Measurements from ENCODE around the gene NADSYN1.

- TF ChIP-seq, protein P1, sequence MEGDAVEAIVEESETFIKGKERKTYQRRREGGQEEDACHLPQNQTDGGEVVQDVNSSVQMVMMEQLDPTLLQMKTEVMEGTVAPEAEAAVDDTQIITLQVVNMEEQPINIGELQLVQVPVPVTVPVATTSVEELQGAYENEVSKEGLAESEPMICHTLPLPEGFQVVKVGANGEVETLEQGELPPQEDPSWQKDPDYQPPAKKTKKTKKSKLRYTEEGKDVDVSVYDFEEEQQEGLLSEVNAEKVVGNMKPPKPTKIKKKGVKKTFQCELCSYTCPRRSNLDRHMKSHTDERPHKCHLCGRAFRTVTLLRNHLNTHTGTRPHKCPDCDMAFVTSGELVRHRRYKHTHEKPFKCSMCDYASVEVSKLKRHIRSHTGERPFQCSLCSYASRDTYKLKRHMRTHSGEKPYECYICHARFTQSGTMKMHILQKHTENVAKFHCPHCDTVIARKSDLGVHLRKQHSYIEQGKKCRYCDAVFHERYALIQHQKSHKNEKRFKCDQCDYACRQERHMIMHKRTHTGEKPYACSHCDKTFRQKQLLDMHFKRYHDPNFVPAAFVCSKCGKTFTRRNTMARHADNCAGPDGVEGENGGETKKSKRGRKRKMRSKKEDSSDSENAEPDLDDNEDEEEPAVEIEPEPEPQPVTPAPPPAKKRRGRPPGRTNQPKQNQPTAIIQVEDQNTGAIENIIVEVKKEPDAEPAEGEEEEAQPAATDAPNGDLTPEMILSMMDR (conservative IDR thresholded peaks at IDR 0.05; ENCODE audit: low read depth in 2 of 2) = no peak
- no peak for TF ChIP-seq REST (IDR thresholded peaks at IDR 0.05; ENCODE audit: unreplicated experiment)
- no peak for TF ChIP-seq EZH2 (IDR thresholded peaks at IDR 0.05; ENCODE audit: low read depth, unreplicated experiment)
- no peak for TF ChIP-seq STAT1 (IDR thresholded peaks at IDR 0.05; ENCODE audit: unreplicated experiment)
- TF ChIP-seq CREB1 (CRISPR knock-in tag; IDR thresholded peaks at IDR 0.05; ENCODE audit: low read depth) = no peak
- no peak for TF ChIP-seq EZH2phosphoT487 (IDR thresholded peaks at IDR 0.05; ENCODE audit: unreplicated experiment)
- TF ChIP-seq POLR2AphosphoS5 (IDR thresholded peaks at IDR 0.05; ENCODE audit: low read depth) = no peak
- no peak for TF ChIP-seq ZNF114 (CRISPR knock-in tag; IDR thresholded peaks at IDR 0.05)
- TF ChIP-seq, protein P2, sequence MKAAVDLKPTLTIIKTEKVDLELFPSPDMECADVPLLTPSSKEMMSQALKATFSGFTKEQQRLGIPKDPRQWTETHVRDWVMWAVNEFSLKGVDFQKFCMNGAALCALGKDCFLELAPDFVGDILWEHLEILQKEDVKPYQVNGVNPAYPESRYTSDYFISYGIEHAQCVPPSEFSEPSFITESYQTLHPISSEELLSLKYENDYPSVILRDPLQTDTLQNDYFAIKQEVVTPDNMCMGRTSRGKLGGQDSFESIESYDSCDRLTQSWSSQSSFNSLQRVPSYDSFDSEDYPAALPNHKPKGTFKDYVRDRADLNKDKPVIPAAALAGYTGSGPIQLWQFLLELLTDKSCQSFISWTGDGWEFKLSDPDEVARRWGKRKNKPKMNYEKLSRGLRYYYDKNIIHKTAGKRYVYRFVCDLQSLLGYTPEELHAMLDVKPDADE (IDR thresholded peaks at IDR 0.05) = no peak
- TF ChIP-seq JUNB (IDR thresholded peaks at IDR 0.05; ENCODE audit: unreplicated experiment) = no peak
- TF ChIP-seq, protein P3, sequence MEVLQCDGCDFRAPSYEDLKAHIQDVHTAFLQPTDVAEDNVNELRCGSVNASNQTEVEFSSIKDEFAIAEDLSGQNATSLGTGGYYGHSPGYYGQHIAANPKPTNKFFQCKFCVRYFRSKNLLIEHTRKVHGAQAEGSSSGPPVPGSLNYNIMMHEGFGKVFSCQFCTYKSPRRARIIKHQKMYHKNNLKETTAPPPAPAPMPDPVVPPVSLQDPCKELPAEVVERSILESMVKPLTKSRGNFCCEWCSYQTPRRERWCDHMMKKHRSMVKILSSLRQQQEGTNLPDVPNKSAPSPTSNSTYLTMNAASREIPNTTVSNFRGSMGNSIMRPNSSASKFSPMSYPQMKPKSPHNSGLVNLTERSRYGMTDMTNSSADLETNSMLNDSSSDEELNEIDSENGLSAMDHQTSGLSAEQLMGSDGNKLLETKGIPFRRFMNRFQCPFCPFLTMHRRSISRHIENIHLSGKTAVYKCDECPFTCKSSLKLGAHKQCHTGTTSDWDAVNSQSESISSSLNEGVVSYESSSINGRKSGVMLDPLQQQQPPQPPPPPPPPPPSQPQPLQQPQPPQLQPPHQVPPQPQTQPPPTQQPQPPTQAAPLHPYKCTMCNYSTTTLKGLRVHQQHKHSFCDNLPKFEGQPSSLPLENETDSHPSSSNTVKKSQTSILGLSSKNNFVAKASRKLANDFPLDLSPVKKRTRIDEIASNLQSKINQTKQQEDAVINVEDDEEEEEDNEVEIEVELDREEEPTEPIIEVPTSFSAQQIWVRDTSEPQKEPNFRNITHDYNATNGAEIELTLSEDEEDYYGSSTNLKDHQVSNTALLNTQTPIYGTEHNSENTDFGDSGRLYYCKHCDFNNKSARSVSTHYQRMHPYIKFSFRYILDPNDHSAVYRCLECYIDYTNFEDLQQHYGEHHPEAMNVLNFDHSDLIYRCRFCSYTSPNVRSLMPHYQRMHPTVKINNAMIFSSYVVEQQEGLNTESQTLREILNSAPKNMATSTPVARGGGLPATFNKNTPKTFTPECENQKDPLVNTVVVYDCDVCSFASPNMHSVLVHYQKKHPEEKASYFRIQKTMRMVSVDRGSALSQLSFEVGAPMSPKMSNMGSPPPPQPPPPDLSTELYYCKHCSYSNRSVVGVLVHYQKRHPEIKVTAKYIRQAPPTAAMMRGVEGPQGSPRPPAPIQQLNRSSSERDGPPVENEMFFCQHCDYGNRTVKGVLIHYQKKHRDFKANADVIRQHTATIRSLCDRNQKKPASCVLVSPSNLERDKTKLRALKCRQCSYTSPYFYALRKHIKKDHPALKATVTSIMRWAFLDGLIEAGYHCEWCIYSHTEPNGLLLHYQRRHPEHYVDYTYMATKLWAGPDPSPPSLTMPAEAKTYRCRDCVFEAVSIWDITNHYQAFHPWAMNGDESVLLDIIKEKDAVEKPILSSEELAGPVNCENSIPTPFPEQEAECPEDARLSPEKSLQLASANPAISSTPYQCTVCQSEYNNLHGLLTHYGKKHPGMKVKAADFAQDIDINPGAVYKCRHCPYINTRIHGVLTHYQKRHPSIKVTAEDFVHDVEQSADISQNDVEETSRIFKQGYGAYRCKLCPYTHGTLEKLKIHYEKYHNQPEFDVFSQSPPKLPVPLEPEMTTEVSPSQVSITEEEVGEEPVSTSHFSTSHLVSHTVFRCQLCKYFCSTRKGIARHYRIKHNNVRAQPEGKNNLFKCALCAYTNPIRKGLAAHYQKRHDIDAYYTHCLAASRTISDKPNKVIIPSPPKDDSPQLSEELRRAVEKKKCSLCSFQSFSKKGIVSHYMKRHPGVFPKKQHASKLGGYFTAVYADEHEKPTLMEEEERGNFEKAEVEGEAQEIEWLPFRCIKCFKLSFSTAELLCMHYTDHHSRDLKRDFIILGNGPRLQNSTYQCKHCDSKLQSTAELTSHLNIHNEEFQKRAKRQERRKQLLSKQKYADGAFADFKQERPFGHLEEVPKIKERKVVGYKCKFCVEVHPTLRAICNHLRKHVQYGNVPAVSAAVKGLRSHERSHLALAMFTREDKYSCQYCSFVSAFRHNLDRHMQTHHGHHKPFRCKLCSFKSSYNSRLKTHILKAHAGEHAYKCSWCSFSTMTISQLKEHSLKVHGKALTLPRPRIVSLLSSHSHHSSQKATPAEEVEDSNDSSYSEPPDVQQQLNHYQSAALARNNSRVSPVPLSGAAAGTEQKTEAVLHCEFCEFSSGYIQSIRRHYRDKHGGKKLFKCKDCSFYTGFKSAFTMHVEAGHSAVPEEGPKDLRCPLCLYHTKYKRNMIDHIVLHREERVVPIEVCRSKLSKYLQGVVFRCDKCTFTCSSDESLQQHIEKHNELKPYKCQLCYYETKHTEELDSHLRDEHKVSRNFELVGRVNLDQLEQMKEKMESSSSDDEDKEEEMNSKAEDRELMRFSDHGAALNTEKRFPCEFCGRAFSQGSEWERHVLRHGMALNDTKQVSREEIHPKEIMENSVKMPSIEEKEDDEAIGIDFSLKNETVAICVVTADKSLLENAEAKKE (CRISPR knock-in tag; IDR thresholded peaks at IDR 0.05) = no peak
- TF ChIP-seq NANOG (IDR thresholded peaks at IDR 0.05; ENCODE audit: borderline replicate concordance) = no peak
These were observed 11.8 kb upstream of the NADSYN1 start for GRCh38 chr11:71441251-71441650.

All from GM23338 (cell line).